Esophagus (tissue), 2 donors: Measurements from ENCODE around the gene UBXN11. TPM values are rescaled to one million over a fixed set of nuclear protein-coding genes. Genes with fewer than 3 reads are reported as not detected.
A peak's percentile ranks its signal among the peaks of the same experiment; 100 is the strongest.
"Not testable (repeated sequence)": the region's sequence is repeated elsewhere in the genome, so short reads cannot be mapped to it uniquely, and the experiment has no call there.

ENCODE experiments used
- H3K27ac ChIP-seq, 2 donors: one replicate each; pipeline ENCODE4 v1.5.1; 2013; ENCODE audit warnings: low read depth in 2 of 2, mild to moderate bottlenecking in 2 of 2, inconsistent platforms in 1 of 2, low read length in 1 of 2, moderate library complexity in 1 of 2
- H3K27me3 ChIP-seq, 2 donors: one replicate each; pipeline ENCODE4 v1.6.1; 2013; ENCODE audit warnings: low read length in 2 of 2, control low read depth in 1 of 2, mild to moderate bottlenecking in 1 of 2; ENCODE audit not compliant: insufficient read depth in 2 of 2, control insufficient read depth in 1 of 2
- H3K36me3 ChIP-seq, 2 donors: one replicate each; pipeline ENCODE4 v1.6.1; 2013; ENCODE audit warnings: low read length in 1 of 2; ENCODE audit not compliant: control insufficient read depth in 2 of 2, insufficient read depth in 2 of 2
- H3K4me1 ChIP-seq, 2 donors: one replicate each; pipeline ENCODE4 v1.6.1; 2013; ENCODE audit warnings: low read length in 1 of 2; ENCODE audit not compliant: control insufficient read depth in 2 of 2, insufficient read depth in 2 of 2
- H3K4me3 ChIP-seq, 2 donors: one replicate each; pipeline ENCODE4 v1.5.1; 2013; ENCODE audit warnings: low read length in 2 of 2, mild to moderate bottlenecking in 2 of 2, low read depth in 1 of 2, moderate library complexity in 1 of 2
- H3K9me3 ChIP-seq, 2 donors: one replicate each; pipeline ENCODE4 v1.6.1; 2013; ENCODE audit warnings: mild to moderate bottlenecking in 2 of 2, low read depth in 1 of 2, low read length in 1 of 2, moderate library complexity in 1 of 2; ENCODE audit not compliant: control insufficient read depth in 2 of 2, insufficient read depth in 1 of 2
- WGBS, 2 donors: extraction: QIAGEN DNeasy Blood & Tissue Kit; methylation state at CpG; one replicate each; pipeline ENCODE4 v1.1.7; 2013; 5-methylcytosine and 5-hydroxymethylcytosine counted together
- polyA plus RNA-seq, 2 donors: library from polyadenylated mRNA; stranded (reverse); fragments of 200-250 nt; gene quantifications; one replicate each; pipeline ENCODE4 v1.2.3, GENCODE V29; 2013
- donor health status: healthy with polysubstance abuse.
- donor health status: Bipolar disorder and iron deficiency.

Gene UBXN11
- polyA plus RNA-seq, 2 donors: 10.1 to 16.0 TPM

- peaks cover 0 to 18% of the 10 kb centered on the region in 2 donors for H3K36me3 ChIP-seq
- peaks cover 4 to 10% of the 10 kb centered on the region in 2 donors for H3K4me1 ChIP-seq
- no peak overlapping the region for H3K4me3 ChIP-seq
- 89 to 91% methylated on average over 7 of the region's 7 CpGs for WGBS, 2 donors
- no peaks in the 10 kb centered on the region for H3K27me3 ChIP-seq
- peak overlapping the region; percentile 18 to 51 for H3K27ac ChIP-seq
- H3K9me3 ChIP-seq: no peaks in the 10 kb centered on the region
These were observed 30.7 kb upstream of the UBXN11 start for GRCh38 chr1:26337206-26337535.

- H3K9me3 ChIP-seq: no peaks in the 10 kb centered on the region
- H3K36me3 ChIP-seq: peaks cover 0 to 15% of the 10 kb centered on the region in 2 donors
- peak overlapping the region; percentile 41 to 48 for H3K4me3 ChIP-seq
- H3K27ac ChIP-seq: peak overlapping the region; percentile 51 to 57
- WGBS, 2 donors: 11 to 13% methylated on average over 41 to 52 of the region's 52 CpGs
- peaks cover 4 to 10% of the 10 kb centered on the region in 2 donors for H3K4me1 ChIP-seq
- no peaks in the 10 kb centered on the region for H3K27me3 ChIP-seq
These were observed 30.2 kb upstream of the UBXN11 start for GRCh38 chr1:26336477-26337205.

GRCh38 chr1:26335774-26336476 is 29.5 kb upstream of the UBXN11 start:
- 2 to 4% methylated on average over 41 of the region's 41 CpGs for WGBS, 2 donors
- peaks cover 0 to 22% of the 10 kb centered on the region in 2 donors for H3K36me3 ChIP-seq
- peak overlapping the region; percentile 41 to 54 for H3K4me3 ChIP-seq
- H3K27ac ChIP-seq: peak overlapping the region; percentile 35 to 70
- H3K27me3 ChIP-seq: no peaks in the 10 kb centered on the region
- no peaks in the 10 kb centered on the region for H3K9me3 ChIP-seq
- H3K4me1 ChIP-seq: peaks cover 4 to 10% of the 10 kb centered on the region in 2 donors

GRCh38 chr1:26333312-26333711 is 26.9 kb upstream of the UBXN11 start:
- H3K27me3 ChIP-seq, H3K4me3 ChIP-seq, H3K27ac ChIP-seq, H3K9me3 ChIP-seq: not testable (repeated sequence)
- Histone ChIP-seq H3K36me3 (peaks cover 0 to 27% of the 10 kb centered on the region in 2 donors), H3K4me1 (peaks cover 4 to 10% of the 10 kb centered on the region in 2 donors)
- 91 to 92% methylated on average over 8 of the region's 8 CpGs for WGBS, 2 donors

GRCh38 chr1:26330276-26330675 is 23.8 kb upstream of the UBXN11 start:
- Histone ChIP-seq H3K27ac (no peak overlapping the region), H3K9me3 (no peaks in the 10 kb centered on the region)
- WGBS, 2 donors: 80 to 93% methylated on average over 5 of the region's 5 CpGs

GRCh38 chr1:26329380-26329779 is 22.9 kb upstream of the UBXN11 start:
- peaks cover 0 to 24% of the 10 kb centered on the region in 2 donors for H3K36me3 ChIP-seq
- WGBS, 2 donors: 89 to 94% methylated on average over 3 to 4 of the region's 4 CpGs

More at GRCh38 chr1:26330276-26330675, 23.8 kb upstream of the UBXN11 start:
- H3K27me3 ChIP-seq: no peaks in the 10 kb centered on the region
- H3K4me3 ChIP-seq: no peak overlapping the region
- peaks cover 0 to 3% of the 10 kb centered on the region in 2 donors for H3K4me1 ChIP-seq
- peaks cover 0 to 23% of the 10 kb centered on the region in 2 donors for H3K36me3 ChIP-seq

GRCh38 chr1:26328597-26328996 is 22.2 kb upstream of the UBXN11 start:
- Histone ChIP-seq H3K36me3 (peaks cover 0 to 32% of the 10 kb centered on the region in 2 donors), H3K27ac (no peak overlapping the region), H3K27me3 (no peaks in the 10 kb centered on the region), H3K9me3 (no peaks in the 10 kb centered on the region), H3K4me3 (no peak overlapping the region), H3K4me1 (peaks cover 0 to 3% of the 10 kb centered on the region in 2 donors)
- WGBS, 2 donors: 82 to 95% methylated on average over 8 of the region's 8 CpGs

More at GRCh38 chr1:26329380-26329779, 22.9 kb upstream of the UBXN11 start:
- H3K4me1 ChIP-seq, H3K4me3 ChIP-seq, H3K9me3 ChIP-seq, H3K27ac ChIP-seq, H3K27me3 ChIP-seq: not testable (repeated sequence)

- H3K9me3 ChIP-seq: no peaks in the 10 kb centered on the region
- H3K27me3 ChIP-seq: no peaks in the 10 kb centered on the region
- H3K4me3 ChIP-seq: no peak overlapping the region
- WGBS, 2 donors: 73 to 81% methylated on average over 8 of the region's 8 CpGs
- peaks cover 0 to 3% of the 10 kb centered on the region in 2 donors for H3K4me1 ChIP-seq
- H3K27ac ChIP-seq: no peak overlapping the region
- peaks cover 0 to 32% of the 10 kb centered on the region in 2 donors for H3K36me3 ChIP-seq
These were observed 21.5 kb upstream of the UBXN11 start for GRCh38 chr1:26327956-26328362.

GRCh38 chr1:26324550-26324949 is 18.1 kb upstream of the UBXN11 start:
- H3K27ac ChIP-seq: no peak overlapping the region
- 85 to 89% methylated on average over 3 of the region's 3 CpGs for WGBS, 2 donors

More at GRCh38 chr1:26324550-26324949, 18.1 kb upstream of the UBXN11 start:
- Histone ChIP-seq H3K9me3 (no peaks in the 10 kb centered on the region), H3K4me3 (no peak overlapping the region), H3K27me3 (no peaks in the 10 kb centered on the region), H3K36me3 (peaks cover 0 to 38% of the 10 kb centered on the region in 2 donors), H3K4me1 (peaks cover 0 to 5% of the 10 kb centered on the region in 2 donors)
